Measurements from ENCODE around the gene NSL1. TPM values are rescaled to one million over a fixed set of nuclear protein-coding genes. Genes with fewer than 3 reads are reported as not detected.
A peak's percentile ranks its signal among the peaks of the same experiment; 100 is the strongest.

NSL1 gene
- total and polyA plus RNA-seq, 9 of the 15 experiments (the other 6 are each of a cell fraction or from before 2014, with no cell fraction given), result 53.5 to 108 (median 59.1) TPM

DNA sequence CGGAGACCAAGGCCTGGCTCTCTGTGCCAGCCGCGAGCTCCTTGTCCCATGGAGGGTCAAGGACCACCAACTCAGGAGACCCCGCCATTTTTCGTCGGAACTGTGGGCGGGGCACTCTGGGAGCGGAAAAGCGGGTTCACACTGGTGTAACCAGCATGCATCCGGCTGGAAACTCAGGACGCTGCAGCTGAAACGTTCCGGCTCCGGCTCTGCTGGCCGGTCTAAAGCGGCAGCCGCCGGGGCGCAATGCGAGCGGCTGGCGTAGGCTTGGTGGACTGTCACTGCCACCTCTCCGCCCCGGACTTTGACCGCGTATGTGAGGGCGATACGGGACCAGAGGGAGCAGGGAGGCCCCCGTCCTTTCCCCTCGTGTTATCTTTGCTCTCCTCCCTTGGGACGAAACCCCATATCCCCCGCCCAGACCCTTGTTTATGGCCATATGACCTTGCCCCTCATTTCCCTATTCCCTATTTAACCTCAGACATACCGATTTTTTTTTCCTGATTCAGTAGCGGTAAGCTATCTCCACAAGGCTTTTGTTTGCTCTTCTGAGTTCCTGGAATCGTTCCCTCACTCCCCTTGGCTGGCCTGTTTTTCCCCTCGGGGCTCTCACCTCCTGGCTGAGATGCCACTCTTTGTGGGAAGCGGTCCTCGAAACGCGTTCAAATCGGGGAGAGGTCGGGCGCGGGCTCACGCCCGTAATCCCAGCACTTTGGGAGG, at the start of gene NSL1, which contains the start of gene TATDN3 (continued):
- TF ChIP-seq, protein P1, sequence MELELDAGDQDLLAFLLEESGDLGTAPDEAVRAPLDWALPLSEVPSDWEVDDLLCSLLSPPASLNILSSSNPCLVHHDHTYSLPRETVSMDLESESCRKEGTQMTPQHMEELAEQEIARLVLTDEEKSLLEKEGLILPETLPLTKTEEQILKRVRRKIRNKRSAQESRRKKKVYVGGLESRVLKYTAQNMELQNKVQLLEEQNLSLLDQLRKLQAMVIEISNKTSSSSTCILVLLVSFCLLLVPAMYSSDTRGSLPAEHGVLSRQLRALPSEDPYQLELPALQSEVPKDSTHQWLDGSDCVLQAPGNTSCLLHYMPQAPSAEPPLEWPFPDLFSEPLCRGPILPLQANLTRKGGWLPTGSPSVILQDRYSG (tag; conservative IDR thresholded peaks at IDR 0.05; ENCODE audit: low read depth), result no peak
- peak; percentile 96 for TF ChIP-seq DIDO1 (tag; IDR thresholded peaks at IDR 0.05; ENCODE audit: low read depth)
- TF ChIP-seq OTX1 (CRISPR knock-in tag; IDR thresholded peaks at IDR 0.05), result peak; percentile 46
- peak; percentile 41; the same call in 1 of the 2 replicates for TF ChIP-seq CREB1 (IDR thresholded peaks at IDR 0.05)
- peak; percentile 82; the same call in 1 of the 2 replicates for TF ChIP-seq CREB1 (CRISPR knock-in tag; IDR thresholded peaks at IDR 0.05)
- TF ChIP-seq, protein P2, sequence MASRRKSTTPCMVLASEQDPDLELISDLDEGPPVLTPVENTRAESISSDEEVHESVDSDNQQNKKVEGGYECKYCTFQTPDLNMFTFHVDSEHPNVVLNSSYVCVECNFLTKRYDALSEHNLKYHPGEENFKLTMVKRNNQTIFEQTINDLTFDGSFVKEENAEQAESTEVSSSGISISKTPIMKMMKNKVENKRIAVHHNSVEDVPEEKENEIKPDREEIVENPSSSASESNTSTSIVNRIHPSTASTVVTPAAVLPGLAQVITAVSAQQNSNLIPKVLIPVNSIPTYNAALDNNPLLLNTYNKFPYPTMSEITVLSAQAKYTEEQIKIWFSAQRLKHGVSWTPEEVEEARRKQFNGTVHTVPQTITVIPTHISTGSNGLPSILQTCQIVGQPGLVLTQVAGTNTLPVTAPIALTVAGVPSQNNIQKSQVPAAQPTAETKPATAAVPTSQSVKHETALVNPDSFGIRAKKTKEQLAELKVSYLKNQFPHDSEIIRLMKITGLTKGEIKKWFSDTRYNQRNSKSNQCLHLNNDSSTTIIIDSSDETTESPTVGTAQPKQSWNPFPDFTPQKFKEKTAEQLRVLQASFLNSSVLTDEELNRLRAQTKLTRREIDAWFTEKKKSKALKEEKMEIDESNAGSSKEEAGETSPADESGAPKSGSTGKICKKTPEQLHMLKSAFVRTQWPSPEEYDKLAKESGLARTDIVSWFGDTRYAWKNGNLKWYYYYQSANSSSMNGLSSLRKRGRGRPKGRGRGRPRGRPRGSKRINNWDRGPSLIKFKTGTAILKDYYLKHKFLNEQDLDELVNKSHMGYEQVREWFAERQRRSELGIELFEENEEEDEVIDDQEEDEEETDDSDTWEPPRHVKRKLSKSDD (conservative IDR thresholded peaks at IDR 0.05; ENCODE audit: low read length), result 0 out of 2 replicates have a peak, but pooled peaks have one; percentile 66
- TF ChIP-seq FOXM1 (IDR thresholded peaks at IDR 0.05; ENCODE audit: low read depth), result no peak
- TF ChIP-seq FOXM1 (CRISPR knock-in tag; IDR thresholded peaks at IDR 0.05; ENCODE audit: low read depth), result peak; percentile 85; the same call in 1 of the 2 replicates
- TF ChIP-seq ZC3H8 (IDR thresholded peaks at IDR 0.05), result no peak
- TF ChIP-seq ZNF263 (CRISPR knock-in tag; IDR thresholded peaks at IDR 0.05; ENCODE audit: borderline replicate concordance), result peak; percentile 66; the same call in 1 of the 2 replicates
- TF ChIP-seq ZBTB1 (CRISPR knock-in tag; IDR thresholded peaks at IDR 0.05; ENCODE audit: borderline replicate concordance, low read depth), result no peak; the same call in 1 of the 2 replicates
- peak; percentile 98 for TF ChIP-seq C11orf30 (IDR thresholded peaks at IDR 0.05; ENCODE audit: low read depth)
- no peak for TF ChIP-seq NCOA6 (IDR thresholded peaks at IDR 0.05)
- TF ChIP-seq, protein P3, sequence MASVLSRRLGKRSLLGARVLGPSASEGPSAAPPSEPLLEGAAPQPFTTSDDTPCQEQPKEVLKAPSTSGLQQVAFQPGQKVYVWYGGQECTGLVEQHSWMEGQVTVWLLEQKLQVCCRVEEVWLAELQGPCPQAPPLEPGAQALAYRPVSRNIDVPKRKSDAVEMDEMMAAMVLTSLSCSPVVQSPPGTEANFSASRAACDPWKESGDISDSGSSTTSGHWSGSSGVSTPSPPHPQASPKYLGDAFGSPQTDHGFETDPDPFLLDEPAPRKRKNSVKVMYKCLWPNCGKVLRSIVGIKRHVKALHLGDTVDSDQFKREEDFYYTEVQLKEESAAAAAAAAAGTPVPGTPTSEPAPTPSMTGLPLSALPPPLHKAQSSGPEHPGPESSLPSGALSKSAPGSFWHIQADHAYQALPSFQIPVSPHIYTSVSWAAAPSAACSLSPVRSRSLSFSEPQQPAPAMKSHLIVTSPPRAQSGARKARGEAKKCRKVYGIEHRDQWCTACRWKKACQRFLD (CRISPR knock-in tag; IDR thresholded peaks at IDR 0.05), result no peak
- TF ChIP-seq BCL6 (CRISPR knock-in tag; IDR thresholded peaks at IDR 0.05), result no peak
- no peak for TF ChIP-seq HNRNPH1 (optimal IDR thresholded peaks at IDR 0.05; ENCODE audit: low read depth, low read length)
- TF ChIP-seq NCOA2 (IDR thresholded peaks at IDR 0.05; ENCODE audit: partially characterized antibody in 2 of 2), result no peak
- TF ChIP-seq KAT8 (IDR thresholded peaks at IDR 0.05; ENCODE audit: low read depth), result no peak
- TF ChIP-seq FIP1L1 (IDR thresholded peaks at IDR 0.05; ENCODE audit: low read depth, low read length, poor library complexity, severe bottlenecking), result peak; percentile 96
- TF ChIP-seq KDM2B (CRISPR knock-in tag; IDR thresholded peaks at IDR 0.05), result peak; percentile 89; the same call in 1 of the 2 replicates
- TF ChIP-seq ZNF75A (CRISPR knock-in tag; IDR thresholded peaks at IDR 0.05), result peak; percentile 60
- no peak; the same call in 1 of the 2 replicates for TF ChIP-seq TCF7L2 (IDR thresholded peaks at IDR 0.05; ENCODE audit: low read depth, low read length)
- TF ChIP-seq PHF21A (IDR thresholded peaks at IDR 0.05; ENCODE audit: borderline replicate concordance, low read depth), result peak; percentile 76; the same call in 1 of the 2 replicates
- no peak for TF ChIP-seq CBX2 (IDR thresholded peaks at IDR 0.05; ENCODE audit: insufficient read depth, low read length, poor library complexity, severe bottlenecking)

Measured in K562 (cell line).